CD4-positive, alpha-beta T cell (primary cell): ENCODE data around the gene GDI1. TPM values are rescaled to one million over a fixed set of nuclear protein-coding genes. Genes with fewer than 3 reads are reported as not detected.
A peak's percentile ranks its signal among the peaks of the same experiment; 100 is the strongest.

Experiments used
- ATAC-seq: fragments of 200-7000 bp; cut with Tn5 transposase; one replicate; pipeline ENCODE4 v1.10.0; 2022; ENCODE audit warnings: mild to moderate bottlenecking; ENCODE audit not compliant: poor library complexity
- CTCF ChIA-PET: fragments of 350-600 bp; sonication (Branson Sonifier 250); formaldehyde crosslinking; loops from one replicate; lab custom pipeline; 2021; ENCODE audit warnings: antibody characterized with exemption, inconsistent platforms; lab: Charles Lee
- POLR2A ChIA-PET: fragments of 350-600 bp; sonication (Branson Sonifier 250); formaldehyde crosslinking; loops from one replicate; lab custom pipeline; 2021; ENCODE audit warnings: antibody characterized with exemption, inconsistent platforms; lab: Charles Lee
- DNase-seq, 14 experiments: peaks; one replicate each; pipeline ENCODE4 v3.0.0-alpha.2; 2013 to 2020; ENCODE audit warnings: mixed read lengths in 2 of 14
- H3K27ac ChIP-seq, 2 donors: one replicate each; pipeline versions ENCODE4 v1.5.1 to v1.7.0; 2013; ENCODE audit warnings: low read length in 2 of 2, low read depth in 1 of 2, mild to moderate bottlenecking in 1 of 2
- H3K27me3 ChIP-seq, 2 experiments: 1 replicate in 1 of 2; 2 replicates in 1 of 2; pipeline versions ENCODE4 v1.6.1 to v1.7.0; 2013; ENCODE audit warnings: low read length in 2 of 2, control low read depth in 1 of 2, mild to moderate bottlenecking in 1 of 2, moderate library complexity in 1 of 2; ENCODE audit not compliant: insufficient read depth in 2 of 2, control insufficient read depth in 1 of 2
- H3K36me3 ChIP-seq: one replicate; pipeline ENCODE4 v1.6.1; 2013; ENCODE audit warnings: low read length, control low read depth; ENCODE audit not compliant: insufficient read depth
- H3K4me1 ChIP-seq: one replicate; pipeline ENCODE4 v1.6.1; 2013; ENCODE audit warnings: low read length, control low read depth; ENCODE audit not compliant: insufficient read depth
- H3K4me3 ChIP-seq: one replicate; pipeline ENCODE4 v1.5.1; 2013; ENCODE audit warnings: mild to moderate bottlenecking, low read length, moderate library complexity
- H3K9me3 ChIP-seq, 2 experiments: 1 replicate in 1 of 2; 2 replicates in 1 of 2; pipeline versions ENCODE4 v1.6.1 to v1.7.0; 2013; ENCODE audit warnings: low read length in 2 of 2, mild to moderate bottlenecking in 2 of 2, control low read depth in 1 of 2, moderate library complexity in 1 of 2; ENCODE audit not compliant: control insufficient read depth in 1 of 2, insufficient read depth in 1 of 2
- H3K27ac Mint-ChIP-seq: one replicate; pipeline ENCODE4 v1.8.0; 2020; ENCODE audit warnings: mixed read lengths
- H3K27me3 Mint-ChIP-seq: one replicate; pipeline ENCODE4 v1.8.0; 2021; ENCODE audit warnings: mixed read lengths
- H3K36me3 Mint-ChIP-seq: one replicate; pipeline ENCODE4 v1.8.0; 2021; ENCODE audit warnings: low read depth, mixed read lengths
- H3K4me1 Mint-ChIP-seq: one replicate; pipeline ENCODE4 v1.8.0; 2021; ENCODE audit warnings: low read depth, mixed read lengths
- H3K4me3 Mint-ChIP-seq: one replicate; pipeline ENCODE4 v1.8.0; 2020; ENCODE audit warnings: mild to moderate bottlenecking, mixed read lengths
- H3K9me3 Mint-ChIP-seq: one replicate; pipeline ENCODE4 v1.8.0; 2020; ENCODE audit warnings: mixed read lengths
- intact Hi-C, 2 experiments: fragments of 100-400 bp; cut with DNase I in 1 of 2; cut with micrococcal nuclease in 1 of 2; formaldehyde crosslinking; loops; one replicate each; pipeline versions ENCODE4 v1.15.1 to v1.9.0; 2023 to 2025; cut with DNase I, micrococcal nuclease
- total RNA-seq, 174 experiments: library from RNA in 2 of 174; stranded (reverse) in 2 of 174; gene quantifications; one replicate each; pipeline ENCODE4 v1.2.3 and lab custom pipeline; 2021 to 2026
- TF ChIP-seq, protein P1 (sequence below): fragments of 200-600 bp; IDR thresholded peaks from one replicate; pipeline ENCODE4 v1.8.0; 2022; ENCODE audit warnings: antibody characterized with exemption, mild to moderate bottlenecking

Gene GDI1
- total RNA-seq, 2 experiments from 2014 or later, result 144 to 145 TPM

- TF ChIP-seq, protein P1, sequence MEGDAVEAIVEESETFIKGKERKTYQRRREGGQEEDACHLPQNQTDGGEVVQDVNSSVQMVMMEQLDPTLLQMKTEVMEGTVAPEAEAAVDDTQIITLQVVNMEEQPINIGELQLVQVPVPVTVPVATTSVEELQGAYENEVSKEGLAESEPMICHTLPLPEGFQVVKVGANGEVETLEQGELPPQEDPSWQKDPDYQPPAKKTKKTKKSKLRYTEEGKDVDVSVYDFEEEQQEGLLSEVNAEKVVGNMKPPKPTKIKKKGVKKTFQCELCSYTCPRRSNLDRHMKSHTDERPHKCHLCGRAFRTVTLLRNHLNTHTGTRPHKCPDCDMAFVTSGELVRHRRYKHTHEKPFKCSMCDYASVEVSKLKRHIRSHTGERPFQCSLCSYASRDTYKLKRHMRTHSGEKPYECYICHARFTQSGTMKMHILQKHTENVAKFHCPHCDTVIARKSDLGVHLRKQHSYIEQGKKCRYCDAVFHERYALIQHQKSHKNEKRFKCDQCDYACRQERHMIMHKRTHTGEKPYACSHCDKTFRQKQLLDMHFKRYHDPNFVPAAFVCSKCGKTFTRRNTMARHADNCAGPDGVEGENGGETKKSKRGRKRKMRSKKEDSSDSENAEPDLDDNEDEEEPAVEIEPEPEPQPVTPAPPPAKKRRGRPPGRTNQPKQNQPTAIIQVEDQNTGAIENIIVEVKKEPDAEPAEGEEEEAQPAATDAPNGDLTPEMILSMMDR, result no peak
- Histone ChIP-seq H3K4me3 (no peak overlapping the region), H3K36me3 (peaks cover 24% of the 10 kb centered on the region), H3K27ac (no peak overlapping the region), H3K9me3 (no peaks in the 10 kb centered on the region), H3K27me3 (no peaks in the 10 kb centered on the region), H3K4me1 (peaks cover 16% of the 10 kb centered on the region)
- Mint-ChIP-seq H3K27ac (peak overlapping the region; percentile 39), H3K9me3 (no peaks in the 10 kb centered on the region), H3K36me3 (peaks cover 45% of the 10 kb centered on the region), H3K27me3 (no peaks in the 10 kb centered on the region), H3K4me1 (peaks cover 18% of the 10 kb centered on the region), H3K4me3 (no peak overlapping the region)
- ChIA-PET CTCF (no interaction called here), POLR2A (no interaction called here)
- intact Hi-C loops, result loop anchor here in 1 of 2 experiments (5.0 kb wide), 1 partner anchor 129 kb away; no protein-coding TSS in a partner anchor
- peak in 1 of 14 experiments; percentile 11 for DNase-seq
- ATAC-seq, result no peak
These were observed 33.8 kb upstream of the GDI1 start for GRCh38 chrX:154403192-154403591.

- Mint-ChIP-seq H3K4me1 (peaks cover 18% of the 10 kb centered on the region), H3K9me3 (no peaks in the 10 kb centered on the region), H3K36me3 (peaks cover 38% of the 10 kb centered on the region), H3K4me3 (no peak overlapping the region), H3K27me3 (no peaks in the 10 kb centered on the region), H3K27ac (peak overlapping the region; percentile 39)
- ChIA-PET POLR2A (no interaction called here), CTCF (no interaction called here)
- ATAC-seq (no peak), DNase-seq (no peak)
- peaks cover 16% of the 10 kb centered on the region for H3K4me1 ChIP-seq
- no peaks in the 10 kb centered on the region for H3K27me3 ChIP-seq
- H3K4me3 ChIP-seq, result no peak overlapping the region
- no peaks in the 10 kb centered on the region for H3K9me3 ChIP-seq
- TF ChIP-seq, protein P1, result no peak
- H3K36me3 ChIP-seq, result peaks cover 24% of the 10 kb centered on the region
- H3K27ac ChIP-seq, result no peak overlapping the region
- intact Hi-C loops, result loop anchor here in 1 of 2 experiments (5.0 kb wide), 1 partner anchor 128 kb away; no protein-coding TSS in a partner anchor
These were observed 33.1 kb upstream of the GDI1 start for GRCh38 chrX:154403858-154404257.

DNA sequence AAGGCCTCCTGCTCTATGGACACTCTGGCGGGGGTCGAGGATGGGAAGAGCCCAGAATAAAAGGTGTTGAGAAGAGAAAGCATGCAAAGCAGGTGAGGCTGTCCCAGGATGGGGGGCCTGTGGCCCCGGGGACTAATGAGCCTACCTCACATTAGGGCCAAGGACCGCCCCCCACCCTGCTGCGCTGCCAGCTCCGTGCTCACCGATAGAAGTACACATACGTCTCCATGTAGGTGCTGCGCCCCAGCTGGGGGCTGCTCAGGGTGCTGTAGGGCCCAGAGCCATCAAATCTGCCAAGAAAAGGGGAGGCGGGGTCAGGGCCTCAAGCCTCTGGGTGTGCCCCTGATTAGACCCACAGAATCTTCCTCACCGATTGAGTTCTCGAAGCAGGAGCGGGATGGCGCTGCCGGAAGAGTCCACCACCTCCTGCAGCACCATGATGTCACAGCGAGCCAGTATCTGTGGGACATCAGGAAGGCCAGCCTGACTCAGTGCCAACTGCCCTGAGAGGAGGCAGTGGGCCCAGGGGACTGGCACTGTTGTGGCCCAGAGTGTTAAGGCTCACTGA lies 32.2 kb upstream of the GDI1 start:
- no peak overlapping the region for H3K4me3 Mint-ChIP-seq
- TF ChIP-seq, protein P1, result no peak
- H3K27me3 Mint-ChIP-seq, result no peaks in the 10 kb centered on the region
- ChIA-PET POLR2A (no interaction called here), CTCF (no interaction called here)
- no peak overlapping the region for H3K27ac Mint-ChIP-seq
- H3K36me3 Mint-ChIP-seq, result peaks cover 30% of the 10 kb centered on the region
- H3K9me3 Mint-ChIP-seq, result no peaks in the 10 kb centered on the region
- ATAC-seq, result no peak
- Histone ChIP-seq H3K4me1 (peaks cover 11% of the 10 kb centered on the region), H3K27me3 (no peaks in the 10 kb centered on the region), H3K36me3 (peaks cover 15% of the 10 kb centered on the region), H3K9me3 (no peaks in the 10 kb centered on the region), H3K27ac (no peak overlapping the region), H3K4me3 (no peak overlapping the region)
- H3K4me1 Mint-ChIP-seq, result peaks cover 9% of the 10 kb centered on the region
- intact Hi-C loops, result loop anchor here in 1 of 2 experiments (5.0 kb wide), 1 partner anchor 128 kb away; no protein-coding TSS in a partner anchor
- peak in 1 of 14 experiments; percentile 4 for DNase-seq
